ENCODE measurements around the gene GSDMA.

The GSDMA gene

DNA sequence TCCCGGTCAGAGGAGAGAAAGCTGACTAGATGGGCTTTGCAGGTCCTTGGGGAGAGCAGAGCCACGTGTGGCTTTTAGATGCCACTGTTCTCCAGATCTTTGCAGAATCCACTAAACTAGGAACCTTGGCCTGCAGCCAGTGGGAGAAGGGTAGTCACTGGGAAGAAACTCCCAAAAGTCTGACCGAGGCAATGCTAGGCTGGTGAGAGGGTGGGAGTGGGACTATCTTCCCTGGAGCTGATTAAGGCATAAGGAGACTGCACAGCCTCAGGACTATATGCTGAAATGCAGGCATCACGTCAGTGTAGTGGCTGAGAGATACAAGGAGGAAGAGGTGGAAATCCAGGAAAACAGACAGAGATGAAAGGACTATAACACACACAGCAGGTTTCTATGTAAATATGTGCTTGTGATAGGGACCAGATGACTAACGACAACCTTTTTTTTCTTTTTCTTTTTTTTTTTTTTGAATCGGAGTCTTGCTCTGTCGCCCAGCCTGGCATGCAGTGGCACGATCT, 2.2 kb upstream of the GSDMA start:
- DNase-seq (ENCODE audit: low spot score), result no peak

DNA sequence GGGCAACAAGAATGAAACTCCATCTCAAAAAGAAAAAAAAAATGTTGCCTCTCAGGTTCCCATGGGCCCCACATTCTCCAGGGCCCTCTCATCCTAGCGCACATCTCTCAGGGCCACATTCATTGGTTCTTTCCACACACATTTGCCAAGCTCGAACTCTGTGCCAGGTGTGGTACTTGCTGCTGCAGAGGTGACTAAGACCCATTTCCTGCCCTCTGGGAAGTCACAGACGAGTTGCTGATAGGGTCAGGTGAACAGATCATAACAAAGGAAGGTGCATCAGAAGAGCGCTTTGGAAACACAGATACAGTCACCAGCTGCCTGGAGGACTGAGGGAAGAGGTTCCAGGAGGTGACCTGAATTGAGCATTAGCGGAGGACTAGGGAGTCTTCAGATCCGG, 1.0 kb downstream of the GSDMA start:
- DNase-seq (ENCODE audit: low spot score), result no peak

DNA sequence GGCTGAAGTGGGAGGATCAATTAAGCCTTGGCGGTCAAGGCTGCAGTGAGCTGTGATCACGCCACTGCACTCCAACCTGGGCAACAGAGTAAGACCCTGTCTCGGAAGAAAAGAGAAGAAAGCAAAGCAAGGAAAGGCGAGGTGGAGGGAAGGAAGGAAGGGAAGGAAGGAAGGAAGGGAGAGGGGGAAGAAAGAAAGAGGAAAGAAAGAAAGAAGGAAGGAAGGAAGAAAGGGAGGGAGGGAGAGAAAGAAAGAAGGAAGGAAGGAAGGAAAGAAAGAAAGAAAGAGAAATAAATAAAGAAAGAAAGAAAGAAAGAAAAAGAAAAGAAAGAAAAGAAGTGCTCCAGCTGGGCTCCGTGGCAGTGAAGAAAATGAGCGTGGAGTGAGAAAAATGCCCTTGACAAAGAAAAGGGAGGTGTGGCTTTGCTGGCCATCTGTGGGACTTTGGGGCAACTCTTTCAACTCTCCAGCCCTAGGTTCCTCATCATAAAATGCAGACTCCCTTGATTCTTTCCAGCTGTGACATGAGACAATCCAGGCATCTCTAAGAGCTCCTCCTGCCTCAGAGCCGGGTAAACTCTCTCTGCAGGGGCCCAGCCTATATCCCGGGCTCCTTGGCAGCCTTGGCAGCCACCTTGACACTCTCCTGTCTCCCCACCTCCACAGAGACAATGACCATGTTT, 2.4 kb downstream of the GSDMA start:
- no peak for DNase-seq (ENCODE audit: low spot score)

DNA sequence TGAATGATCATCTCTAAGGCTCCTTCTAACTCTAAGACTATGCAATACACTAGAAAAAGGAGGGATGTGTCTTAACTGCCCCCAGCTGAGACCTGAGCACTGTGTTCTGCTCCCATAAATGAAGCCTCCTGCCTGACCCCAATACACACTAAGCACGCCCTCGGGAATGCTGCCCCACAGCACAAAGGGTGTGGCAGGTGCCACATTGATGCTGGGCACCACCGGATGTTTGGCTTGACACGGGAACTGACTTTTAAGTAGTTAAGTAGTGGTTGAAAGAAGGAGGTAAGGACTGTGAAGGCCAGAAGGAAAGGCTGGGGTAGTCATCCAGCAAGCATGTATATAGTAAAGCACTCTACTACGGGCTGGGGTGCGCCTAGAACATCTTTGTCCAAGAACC, 4.0 kb downstream of the GSDMA start:
- no peak for DNase-seq (ENCODE audit: low spot score)

- DNase-seq (ENCODE audit: low spot score), result no peak
These were observed 6.0 kb downstream of the GSDMA start for GRCh38 chr17:39968761-39969160.

GRCh38 chr17:39969375-39969774, 6.6 kb downstream of the GSDMA start:
- no peak for DNase-seq (ENCODE audit: low spot score)

DNA sequence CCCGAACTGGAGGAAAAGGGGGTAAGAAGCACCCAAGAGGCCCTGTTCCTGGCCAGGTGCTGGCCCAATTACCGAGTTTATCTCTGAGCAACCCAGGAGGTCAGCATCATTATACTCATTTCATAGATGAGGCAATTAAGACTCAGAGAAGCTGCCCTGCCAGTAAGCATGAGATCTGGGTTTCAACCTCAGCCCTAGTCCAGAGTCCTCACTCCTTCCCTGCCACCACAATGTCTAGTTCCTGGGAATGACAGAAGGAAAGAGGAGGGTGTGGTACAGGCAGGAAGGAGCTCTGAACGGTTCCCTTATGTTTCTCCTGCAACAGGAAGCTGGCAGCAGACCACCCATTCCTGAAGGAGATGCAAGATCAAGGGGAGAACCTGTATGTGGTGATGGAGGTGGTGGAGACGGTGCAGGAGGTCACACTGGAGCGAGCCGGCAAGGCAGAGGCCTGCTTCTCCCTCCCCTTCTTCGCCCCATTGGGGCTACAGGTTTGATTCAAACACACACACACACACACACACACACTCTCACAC, 7.4 kb downstream of the GSDMA start:
- DNase-seq (ENCODE audit: low spot score), result no peak

DNA sequence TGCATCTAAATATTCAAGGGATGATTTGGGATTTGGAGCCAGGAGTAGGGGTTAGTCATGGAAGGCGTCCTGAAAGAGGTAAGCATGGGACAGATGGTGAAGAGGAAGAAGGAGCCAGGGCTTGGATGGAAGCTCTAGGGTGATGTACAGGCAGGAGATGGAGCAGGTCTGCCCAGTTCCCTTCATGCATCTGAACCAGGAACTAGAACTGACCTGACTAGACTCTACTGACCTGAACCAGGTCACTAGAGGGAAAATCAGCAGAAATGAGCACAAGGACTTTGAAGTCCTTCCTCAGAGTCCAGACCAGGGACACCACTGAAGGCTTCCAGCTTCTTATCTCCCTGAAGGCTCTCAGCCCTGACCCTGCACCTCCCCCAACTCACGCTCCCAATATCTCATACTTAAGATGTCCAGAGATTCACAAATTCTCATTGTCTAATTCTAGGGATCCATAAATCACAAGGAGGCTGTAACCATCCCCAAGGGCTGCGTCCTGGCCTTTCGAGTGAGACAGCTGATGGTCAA, 8.3 kb downstream of the GSDMA start:
- no peak for DNase-seq (ENCODE audit: low spot score)

- no peak for DNase-seq (ENCODE audit: low spot score)
These were observed 9.5 kb downstream of the GSDMA start for GRCh38 chr17:39972271-39972670.

- no peak for DNase-seq (ENCODE audit: low spot score)
These were observed 10.7 kb downstream of the GSDMA start for GRCh38 chr17:39973496-39973895.

GRCh38 chr17:39974433-39974832, 11.6 kb downstream of the GSDMA start:
- no peak for DNase-seq (ENCODE audit: low spot score)

- no peak for DNase-seq (ENCODE audit: low spot score)
These were observed 13.0 kb downstream of the GSDMA start for GRCh38 chr17:39975801-39976200.

DNA sequence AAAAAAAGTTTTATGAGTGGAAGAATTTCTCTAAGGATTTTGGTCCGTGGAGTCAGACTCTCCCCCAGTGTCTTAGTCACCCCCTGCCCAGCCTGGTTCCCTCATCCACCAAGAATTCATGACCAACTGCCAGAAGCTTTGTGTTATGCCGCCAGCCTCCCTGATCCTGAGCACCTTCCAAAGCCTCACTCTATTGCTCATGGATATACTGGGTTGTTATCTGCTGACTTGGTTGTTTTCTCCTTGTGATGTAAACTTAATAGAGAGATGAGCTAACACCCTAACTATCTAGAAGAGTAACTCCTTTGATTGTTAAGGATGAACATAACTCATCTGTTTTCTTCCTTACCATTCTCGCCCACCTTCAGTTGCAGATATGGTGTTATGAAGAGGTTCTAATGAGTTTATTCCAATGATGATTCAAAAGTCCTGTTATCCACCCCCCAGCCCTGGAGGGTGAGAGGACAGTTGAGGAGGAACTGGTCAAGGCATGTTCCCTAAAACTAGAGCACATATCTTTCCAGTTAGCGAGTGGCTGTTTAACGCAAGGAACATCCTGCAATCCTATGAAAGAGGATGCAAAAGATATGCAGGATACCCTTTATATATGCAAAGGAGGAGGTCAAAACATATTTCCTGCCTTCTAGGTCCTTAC, 16.3 kb downstream of the GSDMA start:
- DNase-seq (ENCODE audit: low spot score), result no peak

DNA sequence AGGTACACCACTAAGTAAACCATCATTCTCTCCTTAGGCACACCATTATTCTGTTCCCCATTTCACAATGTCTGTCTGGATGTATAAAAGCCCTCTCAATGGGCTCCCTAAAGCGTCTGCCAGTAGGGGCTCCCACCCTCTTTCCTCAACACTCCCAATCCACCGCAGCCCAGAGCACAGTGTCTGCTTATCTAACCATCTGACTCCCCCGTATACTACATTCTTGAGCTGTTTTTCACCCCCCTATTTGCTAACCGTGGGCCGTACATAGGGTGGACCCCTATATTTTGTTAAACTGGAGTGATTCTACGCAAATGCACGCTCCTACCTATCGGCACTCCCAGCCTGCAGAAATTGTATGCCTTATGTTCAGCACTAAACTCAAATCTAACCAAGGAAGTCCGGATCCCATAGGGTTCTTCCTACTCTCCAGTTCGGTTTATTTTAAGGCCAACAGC, 17.1 kb downstream of the GSDMA start:
- DNase-seq (ENCODE audit: low spot score), result no peak

DNA sequence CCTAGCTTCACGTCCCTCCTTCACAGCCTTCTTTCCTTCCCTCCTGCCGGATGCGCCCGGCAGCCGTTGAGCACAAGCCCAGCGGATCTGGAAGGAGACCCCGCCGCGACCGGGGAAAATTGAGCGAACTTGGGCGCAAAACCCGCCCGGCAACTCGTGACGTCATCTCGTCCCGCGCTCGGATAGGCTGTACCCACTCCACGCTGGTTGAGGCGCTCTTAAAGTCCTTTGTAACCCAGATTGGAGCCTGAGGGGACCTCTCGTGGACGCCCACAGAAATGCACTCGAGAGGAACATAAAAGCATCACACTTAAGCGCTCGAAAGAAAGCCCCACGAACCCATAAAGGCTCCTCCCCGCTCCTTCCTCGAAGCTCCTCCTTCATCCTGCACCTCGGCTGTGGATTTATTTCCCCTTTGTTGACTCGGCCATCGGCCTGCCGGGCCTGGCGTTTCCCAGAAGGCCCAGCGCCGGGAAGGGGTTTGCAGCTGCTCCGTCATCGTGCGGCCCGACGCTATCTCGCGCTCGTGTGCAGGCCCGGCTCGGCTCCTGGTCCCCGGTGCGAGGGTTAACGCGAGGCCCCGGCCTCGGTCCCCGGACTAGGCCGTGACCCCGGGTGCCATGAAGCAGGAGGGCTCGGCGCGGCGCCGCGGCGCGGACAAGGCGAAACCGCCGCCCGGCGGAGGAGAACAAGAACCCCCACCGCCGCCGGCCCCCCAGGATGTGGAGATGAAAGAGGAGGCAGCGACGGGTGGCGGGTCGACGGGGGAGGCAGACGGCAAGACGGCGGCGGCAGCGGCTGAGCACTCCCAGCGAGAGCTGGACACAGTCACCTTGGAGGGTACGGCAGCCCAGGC, 17.8 kb downstream of the GSDMA start, which contains the start of gene PSMD3:
Gene PSMD3, plus strand, starts transcription at position 457 of the 856 bp plus-strand sequence. Its CDS starts 164 bp downstream, at position 621.
- DNase-seq (ENCODE audit: low spot score), result peak; percentile 100

DNA sequence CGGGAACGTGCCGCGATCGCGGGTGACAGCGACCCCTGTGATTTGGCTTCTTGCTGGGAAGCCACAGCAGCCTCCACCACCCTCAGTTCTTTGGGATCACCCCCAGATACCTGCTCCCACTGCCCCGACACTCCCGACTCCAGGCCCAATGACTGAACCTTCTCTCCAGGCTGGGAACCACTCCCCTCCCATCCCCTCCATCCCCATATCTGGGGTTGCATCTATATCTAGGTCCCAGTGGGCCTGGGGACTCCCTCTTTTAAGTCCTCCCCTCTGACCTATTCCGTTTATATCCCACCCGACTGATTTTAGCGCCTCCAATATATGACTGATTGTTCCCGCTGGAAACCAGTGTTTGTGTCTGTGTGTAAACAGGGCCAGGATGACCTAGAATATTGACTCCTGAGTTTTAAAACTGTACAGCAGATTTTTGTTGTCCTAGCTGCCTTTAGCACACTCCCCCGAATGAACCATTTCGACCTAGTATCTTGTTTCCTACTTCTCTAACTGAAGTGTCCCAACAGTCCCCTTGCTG, 18.5 kb downstream of the GSDMA start:
- DNase-seq (ENCODE audit: low spot score), result peak; percentile 62

- DNase-seq (ENCODE audit: low spot score), result no peak
These were observed 19.1 kb downstream of the GSDMA start for GRCh38 chr17:39981766-39982375.

GRCh38 chr17:39988206-39988810, 25.5 kb downstream of the GSDMA start:
- DNase-seq (ENCODE audit: low spot score), result no peak

DNA sequence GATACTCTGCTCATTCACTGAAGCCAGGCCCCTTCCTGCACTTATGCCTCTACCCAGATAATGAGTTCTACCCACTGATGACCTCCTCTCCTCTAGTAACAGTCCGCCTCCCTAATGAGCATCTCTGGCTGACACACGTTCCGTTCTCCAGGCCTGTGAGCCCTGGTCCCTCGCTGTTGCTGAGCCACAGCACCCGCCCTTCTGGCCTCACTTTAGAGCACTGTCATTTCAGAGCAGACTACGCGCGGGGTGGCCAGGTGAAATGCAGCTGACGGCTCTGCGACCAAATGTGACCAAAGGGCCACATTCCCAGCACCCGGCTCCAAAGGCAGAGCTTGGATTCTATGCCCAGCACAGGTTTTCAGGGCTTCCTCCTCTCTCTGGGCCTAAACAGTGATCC, 31.6 kb downstream of the GSDMA start:
- no peak for DNase-seq (ENCODE audit: low spot score)

DNA sequence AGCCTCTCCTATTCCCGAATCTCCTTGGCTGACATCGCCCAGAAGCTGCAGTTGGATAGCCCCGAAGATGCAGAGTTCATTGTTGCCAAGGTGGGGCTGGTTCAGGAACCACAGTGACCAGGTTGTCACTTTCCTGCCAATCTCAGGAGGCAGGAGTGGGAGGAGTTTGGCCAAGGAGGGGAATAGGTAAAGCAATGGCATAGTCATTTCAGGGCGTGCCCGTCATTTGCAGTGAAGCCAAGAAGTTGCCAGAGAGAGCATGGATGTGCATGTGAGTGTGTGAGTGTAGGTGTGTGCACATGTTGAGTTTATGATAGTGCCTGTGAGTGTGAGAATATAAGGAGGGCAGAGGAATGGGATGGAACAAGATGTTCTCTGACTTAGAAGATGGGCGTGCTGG, 32.6 kb downstream of the GSDMA start:
- no peak for DNase-seq (ENCODE audit: low spot score)

DNA sequence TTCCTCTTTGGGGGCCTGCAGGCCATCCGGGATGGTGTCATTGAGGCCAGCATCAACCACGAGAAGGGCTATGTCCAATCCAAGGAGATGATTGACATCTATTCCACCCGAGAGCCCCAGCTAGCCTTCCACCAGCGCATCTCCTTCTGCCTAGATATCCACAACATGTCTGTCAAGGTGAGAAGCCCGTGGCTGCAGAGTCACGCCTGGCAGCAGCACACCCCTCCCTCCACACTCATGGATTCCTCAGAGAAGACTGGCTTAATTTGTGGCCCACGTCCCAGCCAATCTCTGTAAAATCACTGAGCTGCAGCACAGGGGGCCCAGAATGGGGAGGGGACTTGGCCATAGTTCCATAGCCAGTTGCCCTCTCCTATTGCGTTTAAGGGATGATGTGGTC, 33.4 kb downstream of the GSDMA start:
- DNase-seq (ENCODE audit: low spot score), result no peak
